GM19395 (cell line): ENCODE data around the gene CEBPZOS.
"Not testable (repeated sequence)": the region's sequence is repeated elsewhere in the genome, so short reads cannot be mapped to it uniquely, and the experiment has no call there.

ENCODE experiments used
- ATAC-seq: cut with Tn5 transposase; IDR thresholded peaks from one replicate; pipeline ENCODE4 v1.9.1; 2021; ENCODE audit warnings: mild to moderate bottlenecking, moderate library complexity; ENCODE audit not compliant: unreplicated experiment

The CEBPZOS gene

GRCh38 chr2:37190290-37190689 lies 6.0 kb upstream of the CEBPZOS start:
- no peak for ATAC-seq

DNA sequence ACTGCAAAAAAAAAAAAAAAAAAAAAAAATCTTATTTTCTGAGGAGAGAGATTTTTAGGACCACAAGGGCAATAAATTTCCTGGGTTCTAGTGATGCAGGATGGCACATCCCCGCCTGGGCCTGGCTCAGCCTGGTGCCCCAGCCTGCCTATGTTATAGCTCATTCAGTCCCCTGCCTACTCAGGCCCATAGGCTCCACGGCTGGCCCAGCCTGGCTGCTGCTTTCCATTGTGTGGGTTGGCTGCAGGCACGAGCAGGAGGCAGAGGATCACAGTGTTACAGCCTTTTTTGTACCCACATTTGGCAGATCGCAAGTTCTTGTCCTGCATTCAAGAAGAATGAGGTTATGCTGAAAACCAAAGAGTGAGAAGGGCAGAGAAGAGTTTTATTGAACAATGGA lies 5.0 kb upstream of the CEBPZOS start:
- no peak for ATAC-seq

GRCh38 chr2:37191747-37192146 lies 4.5 kb upstream of the CEBPZOS start:
- no peak for ATAC-seq

- ATAC-seq: no peak
These were observed 3.7 kb upstream of the CEBPZOS start for GRCh38 chr2:37192551-37192950.

- not testable (repeated sequence) for ATAC-seq
These were observed 405 bp upstream of the CEBPZOS start for GRCh38 chr2:37195862-37196319.

GRCh38 chr2:37198681-37199065 lies 2.4 kb downstream of the CEBPZOS start:
- no peak for ATAC-seq

GRCh38 chr2:37201208-37201607 lies 4.9 kb downstream of the CEBPZOS start:
- ATAC-seq: no peak

DNA sequence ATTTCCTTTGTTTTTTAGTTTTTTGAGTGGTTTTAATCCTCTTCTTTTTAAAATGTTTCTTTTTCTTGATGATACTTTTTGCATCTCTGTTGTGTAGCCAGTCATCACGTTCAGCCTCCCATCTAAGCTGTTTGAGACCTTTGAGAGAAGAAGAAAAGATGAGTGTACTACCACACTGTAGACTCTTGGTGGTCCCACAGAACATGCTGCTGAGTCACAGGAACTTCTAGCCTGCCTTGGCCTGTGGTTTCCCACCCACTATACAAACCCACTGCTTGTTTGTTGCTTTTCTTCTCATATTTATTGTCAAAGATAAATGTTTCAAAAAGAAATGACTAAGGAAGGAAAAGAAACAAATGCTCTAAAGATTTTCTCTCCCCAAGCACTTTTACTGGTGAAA lies 5.5 kb downstream of the CEBPZOS start:
- no peak for ATAC-seq

GRCh38 chr2:37203708-37204107 lies 7.4 kb downstream of the CEBPZOS start:
- ATAC-seq: no peak

DNA sequence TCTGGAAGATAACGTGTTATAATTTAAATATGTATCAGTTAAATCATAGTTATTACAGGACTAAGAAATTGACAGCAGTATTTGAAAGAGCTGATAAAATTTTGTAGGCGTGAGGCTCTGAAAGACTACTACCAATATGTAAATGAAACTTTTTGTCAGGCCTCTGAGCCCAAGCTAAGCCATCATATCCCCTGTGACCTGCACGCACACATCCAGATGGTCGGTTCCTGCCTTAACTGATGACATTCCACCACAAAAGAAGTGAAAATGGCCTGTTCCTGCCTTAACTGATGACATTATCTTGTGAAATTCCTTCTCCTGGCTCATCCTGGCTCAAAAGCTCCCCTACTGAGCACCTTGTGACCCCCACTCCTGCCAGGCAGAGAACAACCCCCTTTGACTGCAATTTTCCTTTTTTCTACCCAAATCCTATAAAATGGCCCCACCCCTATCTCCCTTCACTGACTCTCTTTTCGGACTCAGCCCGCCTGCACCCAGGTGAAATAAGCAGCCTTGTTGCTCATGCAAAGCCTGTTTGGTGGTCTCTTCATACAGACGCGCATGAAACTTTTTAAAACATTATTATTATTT lies 8.9 kb downstream of the CEBPZOS start:
- ATAC-seq: not testable (repeated sequence)

DNA sequence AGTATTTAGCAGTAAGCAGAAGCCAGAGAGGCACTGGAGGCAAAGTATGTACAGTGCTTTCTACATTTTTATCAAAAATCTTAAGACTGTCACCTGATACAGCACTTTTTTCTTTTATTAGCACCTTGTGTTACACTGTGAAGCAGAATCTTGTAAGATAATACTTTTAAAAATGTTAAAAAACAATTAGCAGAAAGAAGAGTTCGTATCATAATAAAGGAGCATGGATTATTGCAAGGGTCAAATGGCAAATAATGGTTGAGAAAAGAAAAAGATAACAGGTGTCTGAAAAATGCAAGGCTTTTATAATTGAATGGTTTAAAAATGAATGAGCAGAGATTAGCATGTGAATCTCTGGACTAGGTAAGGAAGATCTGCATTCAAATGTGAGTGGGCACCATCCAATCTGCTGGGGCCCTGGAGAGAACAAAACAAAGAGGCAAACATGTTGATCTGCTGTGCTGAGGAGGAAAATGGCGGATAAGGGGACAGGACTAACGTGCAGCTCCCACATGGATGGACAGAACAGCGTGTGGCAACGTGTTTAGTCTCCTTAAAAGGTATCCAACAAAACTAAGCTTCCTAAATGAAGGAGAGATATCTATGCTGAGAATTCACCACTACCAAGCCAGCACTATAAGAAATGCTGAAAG lies 9.5 kb downstream of the CEBPZOS start:
- no peak for ATAC-seq

DNA sequence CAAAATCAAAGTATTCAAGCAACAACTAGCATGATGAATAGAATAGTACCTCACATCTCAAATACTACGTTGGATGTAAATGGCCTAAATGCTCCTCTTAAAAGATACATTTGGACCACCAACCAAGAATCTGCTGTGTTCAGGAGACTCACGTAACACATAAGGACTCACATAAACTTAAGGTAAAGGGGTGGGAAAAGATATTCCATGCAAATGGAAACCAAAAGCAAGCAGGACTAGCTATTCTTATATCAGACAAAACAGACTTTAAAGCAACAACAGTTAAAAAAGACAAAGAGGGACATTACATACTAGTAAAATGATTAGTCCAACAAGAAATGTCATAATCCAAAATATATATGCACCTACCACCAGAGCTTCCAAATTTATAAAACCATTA lies 10.5 kb downstream of the CEBPZOS start:
- not testable (repeated sequence) for ATAC-seq

DNA sequence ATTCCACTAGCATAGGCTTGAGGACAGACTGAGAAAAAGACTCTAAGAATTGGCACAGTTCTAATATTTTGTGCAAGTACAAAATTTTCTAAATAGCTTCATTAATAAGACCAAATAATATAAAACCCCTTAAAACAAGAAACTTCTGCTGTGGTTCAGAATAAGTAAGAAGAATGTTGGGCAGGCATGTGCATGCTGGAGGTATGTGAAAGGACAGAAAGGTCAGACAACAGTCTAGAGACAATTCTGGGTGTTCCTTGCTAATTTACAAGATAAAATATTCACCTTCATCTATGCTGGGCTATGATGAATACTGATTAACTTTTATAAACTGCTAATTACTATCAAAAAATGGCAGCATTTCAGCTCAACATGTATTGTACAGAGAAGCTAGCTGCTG lies 14.9 kb downstream of the CEBPZOS start:
- ATAC-seq: no peak

DNA sequence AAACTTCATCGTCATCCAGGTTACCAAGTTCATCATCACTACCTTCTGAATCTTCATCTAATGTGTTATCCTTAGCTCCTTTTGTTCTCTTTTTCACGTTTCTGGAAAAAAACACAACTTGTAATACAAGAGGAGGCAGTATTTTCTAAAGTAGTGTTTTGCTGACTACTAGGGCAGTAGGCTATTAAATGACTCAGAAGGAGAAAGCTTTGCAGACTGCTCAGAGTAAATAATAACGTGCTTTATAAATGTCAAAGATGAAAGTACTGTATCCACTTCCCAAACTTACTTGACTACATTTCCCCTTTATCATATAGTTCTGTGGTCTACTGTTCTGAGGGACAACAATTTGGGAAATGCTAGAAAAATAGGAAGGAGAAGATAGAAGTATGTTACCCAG lies 15.6 kb downstream of the CEBPZOS start:
- ATAC-seq: no peak

- ATAC-seq: no peak
These were observed 19.0 kb downstream of the CEBPZOS start for GRCh38 chr2:37215250-37215649.

DNA sequence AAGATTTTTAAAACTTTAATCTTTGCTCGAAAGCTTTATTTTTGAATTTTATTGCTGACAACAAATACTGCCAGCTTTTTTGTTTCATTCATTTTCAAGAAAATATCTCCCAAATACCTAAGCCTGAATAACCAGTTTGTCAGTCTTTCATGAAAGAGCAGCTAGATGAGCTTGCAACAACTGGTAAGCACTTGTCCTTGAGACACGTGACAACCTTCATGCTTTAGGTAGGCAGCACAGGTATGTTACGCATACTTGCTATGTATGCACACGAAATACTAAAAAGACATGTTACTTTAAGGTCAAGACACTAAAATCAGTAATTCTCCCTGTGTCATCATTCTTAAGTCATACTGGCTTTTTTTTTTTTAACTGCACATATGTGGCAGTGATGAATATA lies 22.8 kb downstream of the CEBPZOS start:
- no peak for ATAC-seq

- ATAC-seq: no peak
These were observed 26.8 kb downstream of the CEBPZOS start for GRCh38 chr2:37223131-37223530.

DNA sequence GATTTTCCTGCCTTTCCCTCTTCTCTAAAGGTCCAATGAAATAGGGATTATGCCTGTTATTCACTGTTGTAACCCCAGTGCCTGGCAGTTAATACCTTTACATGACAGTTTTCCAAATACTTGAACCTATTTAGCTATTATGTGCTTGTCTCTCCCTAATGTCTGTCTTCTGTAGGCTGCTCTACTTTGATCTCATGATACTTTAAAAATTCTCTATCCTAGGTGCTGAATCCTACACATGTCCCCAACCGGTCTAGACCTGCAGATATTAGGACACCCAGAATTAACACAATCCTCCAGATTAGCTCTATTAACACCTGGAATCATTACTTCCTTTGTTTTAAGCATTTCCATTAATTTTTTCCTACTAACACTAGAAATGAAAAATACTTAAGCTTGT lies 27.8 kb downstream of the CEBPZOS start:
- ATAC-seq: no peak

GRCh38 chr2:37225129-37225528 lies 28.8 kb downstream of the CEBPZOS start:
- ATAC-seq: not testable (repeated sequence)

- no peak for ATAC-seq
These were observed 30.6 kb downstream of the CEBPZOS start for GRCh38 chr2:37226863-37227262.

GRCh38 chr2:37228788-37229187 lies 32.5 kb downstream of the CEBPZOS start:
- ATAC-seq: no peak

GRCh38 chr2:37230581-37230980 lies 34.3 kb downstream of the CEBPZOS start:
- ATAC-seq: no peak
